IgD-negative memory B cell (primary cell): ENCODE results near the gene SHB. TPM values are rescaled to one million over a fixed set of nuclear protein-coding genes. Genes with fewer than 3 reads are reported as not detected.
"Not testable (repeated sequence)": the region's sequence is repeated elsewhere in the genome, so short reads cannot be mapped to it uniquely, and the experiment has no call there.

Source experiments
- H3K27ac Mint-ChIP-seq, 3 donors: one replicate each; pipeline ENCODE4 v1.8.0; 2020 to 2022; ENCODE audit warnings: mild to moderate bottlenecking in 3 of 3, mixed read lengths in 3 of 3, moderate library complexity in 1 of 3
- H3K27me3 Mint-ChIP-seq: one replicate; pipeline ENCODE4 v1.8.0; 2021; ENCODE audit warnings: mixed read lengths
- H3K36me3 Mint-ChIP-seq: one replicate; pipeline ENCODE4 v1.8.0; 2020; ENCODE audit warnings: mild to moderate bottlenecking, mixed read lengths
- H3K4me1 Mint-ChIP-seq, 3 donors: one replicate each; pipeline ENCODE4 v1.8.0; 2020 to 2022; ENCODE audit warnings: mixed read lengths in 3 of 3, mild to moderate bottlenecking in 1 of 3
- H3K4me3 Mint-ChIP-seq, 4 donors: one replicate each; pipeline ENCODE4 v1.8.0; 2020 to 2022; ENCODE audit warnings: mild to moderate bottlenecking in 4 of 4, mixed read lengths in 4 of 4, moderate library complexity in 3 of 4
- H3K9me3 Mint-ChIP-seq, 3 donors: one replicate each; pipeline ENCODE4 v1.8.0; 2020 to 2021; ENCODE audit warnings: mixed read lengths in 3 of 3, mild to moderate bottlenecking in 1 of 3
- polyA plus RNA-seq: library from polyadenylated mRNA; unstranded; fragments of 300-500 nt; fragmentation: Illumina TruSeq; gene quantifications from one replicate; pipeline ENCODE4 v1.2.3, GENCODE V29; 2021

The SHB gene
- polyA plus RNA-seq, 1 donor from 2014 or later: not detected

DNA sequence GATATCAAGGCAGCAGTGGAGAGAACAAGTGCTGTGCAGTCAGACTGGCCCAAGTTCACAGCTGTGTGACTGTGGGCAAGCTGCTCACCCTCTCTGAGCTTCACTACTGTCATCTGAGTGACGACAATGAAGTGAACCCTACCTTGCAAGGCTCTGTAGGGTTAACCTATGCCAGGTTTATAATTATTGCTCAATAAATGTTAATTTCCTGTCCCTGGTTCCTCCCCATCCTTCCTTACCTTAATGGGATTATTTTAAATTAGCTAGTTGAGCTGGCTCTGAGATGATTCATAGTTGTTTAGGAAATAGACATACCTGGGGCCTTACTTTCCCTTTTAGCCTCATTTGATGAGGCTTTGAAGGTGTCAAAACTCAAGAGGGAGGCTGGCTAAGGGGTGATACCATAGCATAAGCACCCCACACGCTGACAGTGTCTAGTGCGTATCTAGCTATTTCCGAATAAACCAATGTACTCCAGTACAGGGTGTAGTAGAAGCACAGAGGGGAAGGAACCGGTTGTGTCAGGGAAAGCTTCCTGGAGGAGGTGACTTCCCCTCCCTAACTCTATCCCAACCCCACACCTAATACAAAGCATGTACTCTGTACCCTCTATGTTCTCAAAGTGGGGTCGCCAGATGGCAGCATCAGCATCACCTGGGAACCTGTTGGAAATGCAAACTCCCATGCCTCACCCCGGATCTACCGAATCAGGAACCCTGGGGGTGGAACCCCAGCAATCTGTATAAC is 101.8 kb downstream of the SHB start:
- no peak overlapping the region for H3K27ac Mint-ChIP-seq
- peaks cover 4% of the 10 kb centered on the region for H3K27me3 Mint-ChIP-seq
- H3K4me3 Mint-ChIP-seq: no peak overlapping the region

DNA sequence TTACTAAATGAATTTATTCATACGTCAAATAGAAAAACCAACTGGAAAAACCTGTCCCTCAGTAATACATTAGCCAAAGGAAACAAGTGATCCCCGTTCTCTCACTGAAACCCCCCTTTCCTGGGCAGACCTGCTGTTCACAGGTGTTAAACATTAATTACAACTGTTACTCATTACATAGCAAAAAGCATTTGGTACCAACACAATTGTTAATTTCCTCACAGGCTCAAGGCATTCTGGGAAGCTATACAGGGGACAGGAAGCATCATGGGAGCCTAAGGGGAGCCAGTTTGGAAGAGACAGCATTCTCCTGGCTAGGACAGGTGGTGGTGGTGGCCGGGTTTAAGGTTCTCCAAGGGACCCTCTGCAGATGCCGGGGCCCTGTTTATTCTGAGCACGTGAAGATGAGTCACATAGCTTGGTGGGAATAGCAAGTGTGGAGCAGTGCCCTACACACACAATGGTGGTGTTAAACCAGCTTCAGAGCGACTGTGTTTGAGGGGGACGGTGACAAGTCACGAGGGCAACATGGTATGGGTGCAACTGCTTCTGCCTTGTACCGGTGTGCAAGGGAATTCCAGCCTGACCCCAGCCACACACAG is 102.5 kb downstream of the SHB start:
- Mint-ChIP-seq H3K4me3 (no peak overlapping the region), H3K4me1 (no peaks in the 10 kb centered on the region), H3K27ac (no peak overlapping the region), H3K9me3 (no peaks in the 10 kb centered on the region), H3K27me3 (peaks cover 4% of the 10 kb centered on the region), H3K36me3 (no peaks in the 10 kb centered on the region)

More for the DNA sequence above, 101.8 kb downstream of the SHB start:
- Mint-ChIP-seq H3K4me1 (no peaks in the 10 kb centered on the region), H3K36me3 (no peaks in the 10 kb centered on the region), H3K9me3 (no peaks in the 10 kb centered on the region)

DNA sequence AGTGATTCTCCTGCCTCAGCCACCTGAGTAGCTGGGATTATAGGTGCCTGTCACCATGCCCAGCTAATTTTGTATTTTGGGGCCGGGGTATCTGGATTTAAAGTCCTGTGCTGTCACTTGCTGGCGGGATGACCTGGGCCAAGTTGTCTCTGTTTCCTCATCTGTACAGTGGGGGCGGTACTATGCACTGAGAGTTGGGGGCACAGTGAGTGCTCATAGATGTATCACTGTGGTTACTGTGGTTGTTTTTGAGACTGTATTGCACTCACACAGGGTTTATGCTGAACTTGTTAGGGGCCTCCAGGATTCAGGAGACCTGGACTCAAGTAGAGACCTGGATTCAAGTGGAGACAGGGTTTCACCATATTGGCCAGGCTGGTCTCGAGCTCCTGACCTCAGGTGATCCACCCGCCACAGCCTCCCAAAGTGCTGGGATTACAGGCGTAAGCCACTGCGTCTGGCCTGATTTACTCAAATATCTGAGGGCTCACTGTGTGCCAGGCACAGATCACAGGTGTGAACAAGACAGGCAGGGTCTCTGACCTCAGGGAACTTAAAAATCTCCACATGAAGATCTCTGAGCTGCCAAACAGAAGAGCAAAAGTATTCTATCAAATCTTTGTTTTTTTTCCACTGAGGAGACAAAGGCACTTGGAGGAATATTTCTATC is 103.2 kb downstream of the SHB start:
- not testable (repeated sequence) for H3K4me1 Mint-ChIP-seq, H3K27me3 Mint-ChIP-seq, H3K9me3 Mint-ChIP-seq, H3K36me3 Mint-ChIP-seq, H3K4me3 Mint-ChIP-seq, H3K27ac Mint-ChIP-seq

DNA sequence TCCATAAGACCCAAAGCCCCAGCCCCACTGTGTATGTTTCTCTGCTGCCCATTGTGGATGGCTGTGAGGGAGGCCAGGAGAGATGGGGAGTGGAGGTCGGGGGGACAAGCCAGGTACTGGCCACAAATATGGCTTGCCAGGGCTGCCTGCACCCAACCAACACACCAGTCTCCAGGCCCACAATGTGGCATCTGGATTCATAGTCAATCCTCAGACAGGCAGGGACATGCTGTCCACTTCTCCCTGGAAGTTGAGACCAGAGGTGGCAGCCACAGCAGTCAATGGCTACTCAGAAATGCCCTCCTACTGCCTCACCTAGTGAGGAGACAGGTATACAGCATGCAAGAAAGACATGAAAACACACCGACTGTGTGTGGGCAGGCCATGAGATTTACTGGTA is 103.9 kb downstream of the SHB start:
- no peaks in the 10 kb centered on the region for H3K4me1 Mint-ChIP-seq
- no peak overlapping the region for H3K27ac Mint-ChIP-seq
- peaks cover 4% of the 10 kb centered on the region for H3K27me3 Mint-ChIP-seq
- H3K36me3 Mint-ChIP-seq: no peaks in the 10 kb centered on the region
- H3K4me3 Mint-ChIP-seq: no peak overlapping the region
- no peaks in the 10 kb centered on the region for H3K9me3 Mint-ChIP-seq

DNA sequence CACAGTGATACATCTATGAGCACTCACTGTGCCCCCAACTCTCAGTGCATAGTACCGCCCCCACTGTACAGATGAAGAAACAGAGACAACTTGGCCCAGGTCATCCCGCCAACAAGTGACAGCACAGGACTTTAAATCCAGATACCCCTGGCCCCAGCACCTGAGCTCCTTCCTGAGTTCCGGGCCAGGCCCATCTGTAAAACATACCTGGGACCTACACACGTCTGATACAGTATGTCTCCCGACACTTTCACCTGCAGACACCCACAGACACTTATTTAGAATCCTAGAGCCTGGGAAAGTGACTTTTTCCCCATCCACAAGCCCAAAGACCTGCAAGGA is 104.3 kb downstream of the SHB start:
- Mint-ChIP-seq H3K4me3 (no peak overlapping the region), H3K27ac (no peak overlapping the region), H3K4me1 (no peaks in the 10 kb centered on the region), H3K9me3 (no peaks in the 10 kb centered on the region), H3K27me3 (peaks cover 4% of the 10 kb centered on the region), H3K36me3 (no peaks in the 10 kb centered on the region)

DNA sequence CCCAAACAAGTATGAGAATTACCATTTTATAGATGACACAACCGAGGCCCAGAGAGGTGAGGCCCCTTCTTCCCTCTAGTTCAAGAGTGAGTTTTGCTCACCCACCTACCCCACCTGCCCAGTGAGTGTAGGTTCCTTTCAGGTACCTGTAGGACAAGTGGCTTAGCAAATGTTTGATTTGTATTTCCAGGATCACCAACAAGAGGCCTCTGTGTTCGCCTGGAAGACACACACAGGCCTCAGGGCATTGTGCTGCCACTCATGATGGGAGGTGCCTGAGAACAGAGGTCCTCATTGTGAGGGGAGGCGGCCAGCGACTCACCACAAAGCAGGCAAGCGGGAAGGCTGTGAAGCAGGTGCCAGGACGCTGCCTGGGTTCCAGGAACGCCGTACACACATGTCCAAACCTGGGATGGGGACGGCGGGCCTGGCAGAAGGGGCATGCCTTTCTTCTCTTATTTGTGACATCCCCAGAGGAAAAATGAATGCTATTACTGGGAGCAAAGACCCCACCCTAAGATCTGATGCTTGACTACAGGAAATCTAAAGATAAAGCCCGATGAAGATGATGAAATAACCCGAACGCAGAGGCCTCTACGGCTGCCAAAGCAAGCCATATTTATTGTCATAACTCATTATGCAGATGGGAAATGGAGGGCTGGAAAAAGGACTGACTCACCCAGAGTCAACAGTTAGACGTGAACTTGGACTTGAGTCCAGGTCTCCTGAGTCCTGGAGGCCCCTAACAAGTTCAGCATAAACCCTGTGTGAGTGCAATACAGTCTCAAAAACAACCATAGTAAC is 104.9 kb downstream of the SHB start:
- Mint-ChIP-seq H3K36me3 (no peaks in the 10 kb centered on the region), H3K9me3 (no peaks in the 10 kb centered on the region), H3K27ac (no peak overlapping the region), H3K4me1 (no peaks in the 10 kb centered on the region), H3K4me3 (no peak overlapping the region), H3K27me3 (peaks cover 4% of the 10 kb centered on the region)

DNA sequence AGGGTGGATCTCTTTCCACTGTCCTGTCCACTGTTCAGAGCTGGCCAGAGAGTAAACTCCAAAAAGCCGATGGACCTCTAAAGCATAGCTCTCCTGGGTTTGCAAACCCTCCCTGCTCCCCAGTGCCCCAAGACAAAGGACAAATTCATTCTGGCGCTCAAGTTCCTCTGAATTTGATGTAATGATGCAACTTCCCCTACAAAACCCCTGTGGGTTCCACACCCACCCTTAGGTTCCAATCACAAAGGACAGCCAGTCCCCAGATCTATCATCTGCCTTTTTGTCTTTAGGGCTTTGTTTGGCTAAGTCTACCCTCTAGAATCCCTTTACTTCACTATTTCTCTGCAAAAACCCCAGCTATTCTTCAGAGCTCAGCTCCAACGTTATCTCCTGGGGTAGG is 107.7 kb downstream of the SHB start:
- no peak overlapping the region for H3K4me3 Mint-ChIP-seq
- H3K36me3 Mint-ChIP-seq: no peaks in the 10 kb centered on the region
- no peaks in the 10 kb centered on the region for H3K4me1 Mint-ChIP-seq
- H3K9me3 Mint-ChIP-seq: no peaks in the 10 kb centered on the region
- no peaks in the 10 kb centered on the region for H3K27me3 Mint-ChIP-seq
- no peak overlapping the region for H3K27ac Mint-ChIP-seq

DNA sequence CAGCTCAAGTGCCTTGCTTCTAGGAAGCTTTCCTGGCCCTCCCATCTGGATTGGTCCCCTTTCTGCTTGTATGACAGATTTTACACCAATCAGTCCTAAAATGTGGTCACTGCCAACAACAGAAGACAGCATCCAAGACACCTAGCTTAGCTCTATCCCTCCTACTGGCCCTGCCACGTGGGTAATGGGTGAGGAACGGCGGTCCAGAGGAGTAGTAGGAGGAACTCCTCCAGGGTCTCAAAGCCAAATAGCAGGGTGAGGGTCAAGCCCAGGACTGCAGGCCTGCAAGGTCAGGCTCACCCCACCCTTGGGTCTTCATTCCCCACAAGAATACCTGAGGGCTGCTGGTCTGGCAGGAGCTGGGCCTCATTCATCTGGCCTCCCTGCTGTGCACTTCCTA is 108.4 kb downstream of the SHB start:
- H3K4me1 Mint-ChIP-seq: no peaks in the 10 kb centered on the region

DNA sequence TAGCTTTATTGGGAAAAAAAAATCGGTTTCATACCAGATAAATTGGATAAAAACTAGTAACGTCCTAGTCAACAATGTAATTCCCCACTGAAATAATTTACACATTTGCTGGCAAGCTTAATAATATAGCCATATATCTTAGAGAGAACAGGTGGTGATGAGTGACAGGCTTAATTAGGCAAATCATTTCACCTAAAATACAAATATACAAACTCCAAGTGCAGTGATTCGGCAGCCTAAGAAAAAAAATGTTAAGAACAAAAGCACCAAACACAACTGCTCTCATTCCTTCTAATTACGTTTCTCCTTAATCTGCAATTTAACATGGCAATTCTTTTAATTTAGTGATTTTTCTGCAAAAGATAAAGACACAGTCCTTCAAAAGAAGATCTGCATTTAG is 109.1 kb downstream of the SHB start:
- H3K4me3 Mint-ChIP-seq: no peak overlapping the region
- H3K27ac Mint-ChIP-seq: no peak overlapping the region
- H3K4me1 Mint-ChIP-seq: no peaks in the 10 kb centered on the region
- no peaks in the 10 kb centered on the region for H3K36me3 Mint-ChIP-seq
- no peaks in the 10 kb centered on the region for H3K27me3 Mint-ChIP-seq
- no peaks in the 10 kb centered on the region for H3K9me3 Mint-ChIP-seq

More for the DNA sequence above, 108.4 kb downstream of the SHB start:
- no peak overlapping the region for H3K27ac Mint-ChIP-seq
- H3K36me3 Mint-ChIP-seq: no peaks in the 10 kb centered on the region
- no peaks in the 10 kb centered on the region for H3K27me3 Mint-ChIP-seq
- H3K4me3 Mint-ChIP-seq: no peak overlapping the region
- H3K9me3 Mint-ChIP-seq: no peaks in the 10 kb centered on the region

DNA sequence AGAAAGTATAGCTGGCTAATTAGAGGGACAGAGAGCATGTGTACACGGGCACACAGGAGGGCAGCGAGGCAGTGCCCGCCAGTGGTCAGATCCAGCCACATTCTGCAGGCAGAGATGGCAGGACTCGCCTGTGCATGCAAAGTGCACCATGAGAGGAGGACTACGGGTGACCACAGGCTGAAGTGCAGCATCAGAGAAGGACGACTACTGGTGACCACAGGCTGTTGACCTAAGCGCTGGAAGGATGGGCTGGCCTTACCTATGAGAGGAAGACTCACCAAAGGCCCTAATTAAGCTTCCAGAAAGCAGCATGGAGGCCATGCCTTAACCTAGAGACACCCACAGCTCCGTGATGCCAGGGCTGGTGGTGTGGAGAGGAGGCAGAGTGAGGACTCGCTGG is 110.9 kb downstream of the SHB start:
- Mint-ChIP-seq H3K4me1 (peaks cover 0 to 4% (median 3%) of the 10 kb centered on the region in 3 donors), H3K27me3 (no peaks in the 10 kb centered on the region), H3K4me3 (no peak overlapping the region), H3K36me3 (peaks cover 2% of the 10 kb centered on the region), H3K9me3 (no peaks in the 10 kb centered on the region), H3K27ac (no peak overlapping the region)

DNA sequence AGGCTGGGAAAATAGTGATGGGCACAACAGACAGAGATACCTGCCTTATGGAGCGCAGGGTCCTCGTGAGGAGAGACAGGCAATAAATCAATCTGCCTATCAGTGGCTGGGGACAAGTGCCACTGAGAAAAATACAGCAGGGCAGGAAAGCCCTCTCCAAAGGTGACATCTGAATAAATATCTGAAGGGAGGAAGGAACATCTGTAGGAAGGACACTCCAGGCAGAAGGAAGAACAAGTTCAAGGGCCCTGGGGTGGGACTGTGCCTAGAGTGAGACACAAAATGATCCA is 111.4 kb downstream of the SHB start:
- Mint-ChIP-seq H3K4me3 (no peak overlapping the region), H3K27me3 (no peaks in the 10 kb centered on the region), H3K4me1 (peaks cover 0 to 6% (median 5%) of the 10 kb centered on the region in 3 donors), H3K9me3 (no peaks in the 10 kb centered on the region), H3K27ac (no peak overlapping the region), H3K36me3 (peaks cover 2% of the 10 kb centered on the region)

DNA sequence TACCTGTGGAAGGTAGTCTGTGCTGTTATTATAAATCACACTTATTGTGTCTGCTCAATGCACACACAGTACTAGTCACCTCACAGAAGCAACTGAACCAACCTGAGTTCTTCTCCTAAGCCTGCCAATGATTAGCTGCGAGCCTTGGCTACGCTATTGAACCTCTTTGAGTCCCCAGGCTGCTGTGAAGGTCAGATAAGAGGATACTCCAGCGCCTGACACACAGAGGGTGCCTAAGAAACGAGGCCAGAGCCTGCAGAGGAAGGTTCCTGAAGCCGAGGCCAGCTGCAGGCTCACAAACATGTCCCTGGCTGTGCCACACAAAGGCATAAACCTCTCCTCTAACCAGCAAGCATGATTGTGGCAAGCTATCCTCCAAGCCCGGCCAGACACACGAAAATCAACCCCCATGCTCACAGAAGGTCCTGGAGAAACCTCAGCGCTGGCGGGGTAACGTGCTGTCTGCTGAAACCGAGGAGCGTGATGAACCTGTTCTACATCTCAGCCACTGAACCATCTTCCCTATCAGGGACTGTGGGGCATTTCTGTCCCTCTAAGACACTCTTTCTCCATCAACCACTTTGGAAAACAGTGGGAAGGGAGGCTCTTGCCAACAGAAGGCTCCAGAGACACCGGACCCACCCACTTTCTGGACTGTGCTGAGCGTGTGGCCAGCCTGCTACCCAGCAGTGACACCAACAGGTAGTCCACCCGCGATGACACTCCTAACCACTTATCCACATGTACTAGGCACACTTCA is 111.9 kb downstream of the SHB start:
- H3K27me3 Mint-ChIP-seq: no peaks in the 10 kb centered on the region
- H3K36me3 Mint-ChIP-seq: peaks cover 4% of the 10 kb centered on the region
- no peaks in the 10 kb centered on the region for H3K9me3 Mint-ChIP-seq
- H3K4me3 Mint-ChIP-seq: no peak overlapping the region
- no peak overlapping the region for H3K27ac Mint-ChIP-seq
- peaks cover 0 to 6% (median 5%) of the 10 kb centered on the region in 3 donors for H3K4me1 Mint-ChIP-seq

DNA sequence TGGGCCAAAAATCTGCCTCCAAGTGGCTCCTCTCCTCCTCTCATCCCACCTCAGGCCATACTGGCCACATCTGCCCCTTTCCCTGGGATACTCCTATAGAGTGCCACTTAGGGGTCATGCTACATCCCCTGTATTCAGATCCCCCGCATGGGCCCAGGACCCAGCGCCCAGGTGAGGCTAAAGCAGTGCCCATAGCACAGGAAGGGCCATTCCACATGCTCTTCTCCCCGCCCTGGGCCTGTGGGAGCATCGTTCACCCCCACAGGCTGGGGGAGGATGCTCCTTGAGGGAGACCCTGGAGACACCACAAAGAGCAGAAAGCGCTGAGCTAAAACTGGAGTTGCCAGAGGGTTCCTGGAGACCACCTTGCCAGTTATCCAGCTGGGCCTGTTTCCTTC is 112.6 kb downstream of the SHB start:
- Mint-ChIP-seq H3K27ac (no peak overlapping the region), H3K4me3 (no peak overlapping the region), H3K9me3 (no peaks in the 10 kb centered on the region)

DNA sequence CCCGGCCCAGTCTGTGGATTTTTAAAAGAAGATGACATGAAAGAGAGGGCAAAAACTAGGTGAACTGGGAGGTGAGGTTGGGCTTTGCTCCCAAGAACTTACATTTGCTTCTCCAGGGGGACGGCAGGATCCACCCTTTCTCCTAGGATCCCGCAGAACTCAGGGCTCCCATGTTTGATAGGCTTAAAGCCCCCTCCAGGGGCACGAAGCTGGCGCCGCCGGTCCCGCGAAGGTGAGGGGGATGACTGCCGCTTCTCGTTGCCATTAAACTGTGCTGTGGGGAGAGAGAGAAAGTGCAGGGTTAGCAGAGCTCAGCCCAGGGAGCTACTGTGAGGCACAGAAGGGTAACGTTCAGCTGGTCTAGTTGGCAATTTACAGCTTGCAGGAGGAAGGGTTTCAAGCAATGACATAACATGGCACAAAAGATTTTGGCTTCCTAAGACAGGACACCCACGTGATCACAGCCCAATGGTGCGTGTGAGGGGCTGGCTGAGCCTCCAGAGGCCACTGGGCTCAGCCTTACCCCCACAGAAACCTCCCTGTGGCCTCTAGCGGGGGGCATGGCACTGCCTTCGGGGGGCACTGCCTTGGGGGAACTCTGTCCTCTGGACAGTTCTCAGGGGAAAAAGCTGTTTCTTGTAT is 113.1 kb downstream of the SHB start:
- Mint-ChIP-seq H3K27ac (no peak overlapping the region), H3K4me1 (peaks cover 0 to 6% (median 5%) of the 10 kb centered on the region in 3 donors), H3K27me3 (no peaks in the 10 kb centered on the region), H3K9me3 (no peaks in the 10 kb centered on the region), H3K4me3 (no peak overlapping the region), H3K36me3 (peaks cover 4% of the 10 kb centered on the region)

More for the DNA sequence above, 112.6 kb downstream of the SHB start:
- Mint-ChIP-seq H3K36me3 (peaks cover 4% of the 10 kb centered on the region), H3K27me3 (no peaks in the 10 kb centered on the region), H3K4me1 (peaks cover 0 to 6% (median 5%) of the 10 kb centered on the region in 3 donors)
